Sciatic nerve (tissue), 2 donors: ENCODE results near the gene FSIP2. TPM values are rescaled to one million over a fixed set of nuclear protein-coding genes. Genes with fewer than 3 reads are reported as not detected.

Experiments used
- ATAC-seq: fragments of 200-7000 bp; cut with Tn5 transposase; one replicate; pipeline ENCODE4 v1.9.1; 2020; ENCODE audit warnings: mild to moderate bottlenecking, moderate library complexity
- DNase-seq: peaks from one replicate; pipeline ENCODE4 v3.0.0-alpha.2; 2020; ENCODE audit warnings: low spot score
- intact Hi-C: fragments of 100-400 bp; cut with DNase I; formaldehyde crosslinking; loops from one replicate; pipeline ENCODE4 v1.14.2; 2022
- total RNA-seq: library from RNA; stranded (reverse); fragmentation: NEBNext Ultra II Directional; extraction: Animal tissue kit (Norgen Biotek cat#: 25700); gene quantifications from one replicate; pipeline ENCODE4 v1.2.1, GENCODE V29; 2021
- donor health status: DM: no; HTN: no; CAD: no.
- donor health status: DM: no; HTN: no; CAD: no.

FSIP2 gene, protein sequence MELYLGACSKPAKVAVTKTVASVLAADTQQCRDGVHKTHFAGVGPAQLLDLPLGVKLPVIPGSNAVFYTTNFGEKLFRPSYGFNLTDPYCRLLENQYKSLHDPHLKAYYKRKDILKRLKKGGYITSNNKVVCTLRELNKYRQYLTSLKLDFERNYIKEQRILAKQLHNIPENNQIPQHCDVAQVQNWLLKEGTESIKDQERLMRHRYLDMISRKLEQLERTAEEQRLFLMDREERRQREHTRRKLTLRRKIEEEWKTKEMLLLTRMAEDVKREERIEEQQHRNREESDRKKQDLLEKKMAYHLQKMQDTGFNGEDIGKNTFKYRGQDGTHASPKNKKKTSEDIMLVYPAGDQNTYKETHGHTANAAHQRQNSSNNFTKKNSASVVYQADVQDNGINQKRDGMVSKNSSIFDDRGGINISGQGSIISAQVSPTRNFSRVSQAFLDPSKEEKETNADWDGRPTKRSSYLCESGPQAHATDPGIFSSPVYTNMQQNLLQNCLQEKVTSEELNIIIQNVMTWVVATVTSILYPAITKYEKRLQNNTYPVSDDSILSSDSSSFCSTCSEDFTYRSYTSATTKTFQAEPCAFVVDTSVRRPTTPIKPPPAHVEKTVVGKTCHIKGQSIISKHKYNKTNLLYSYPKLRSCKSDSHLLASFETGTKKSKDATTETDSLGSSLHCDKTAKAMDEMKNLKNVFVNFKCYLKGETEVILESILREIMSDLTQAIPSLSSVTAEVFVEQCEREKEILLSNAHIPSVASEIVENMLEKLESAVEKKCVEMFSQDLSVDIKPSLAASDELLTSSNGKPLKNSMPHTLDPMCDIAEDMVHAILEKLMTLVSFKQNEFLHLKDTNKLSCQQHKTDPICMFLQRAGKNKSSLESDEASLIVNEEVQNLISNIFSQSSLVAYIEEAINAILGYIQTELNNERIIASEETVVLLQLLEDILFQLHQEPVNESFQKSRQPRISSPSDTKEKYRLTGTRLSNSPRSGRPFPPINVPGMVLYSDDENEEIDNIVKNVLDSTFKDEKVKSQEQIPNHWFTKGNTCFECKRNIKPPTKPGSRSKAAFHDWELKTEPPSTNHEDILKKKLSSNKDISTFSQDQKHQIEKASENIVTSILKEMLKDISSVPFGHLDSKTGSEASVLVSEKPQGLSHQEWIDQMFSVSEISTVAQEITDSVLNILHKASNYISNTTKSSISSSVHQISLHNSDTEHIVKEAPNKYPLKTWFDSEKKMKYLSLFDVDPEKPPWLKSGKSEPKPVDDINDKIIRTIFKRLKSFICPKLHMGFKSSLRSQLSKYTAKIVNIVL (N-terminal part only)
- total RNA-seq, result 1.3 TPM

- DNase-seq (peak; percentile 69), ATAC-seq (peak; percentile 92)
- intact Hi-C loops, result no loop called here
Observed at GRCh38 chr2:185738679-185739472, at the start of gene FSIP2. TSS of gene FSIP2 (plus strand) at chr2:185738804. CDS start at chr2:185738895, 91 bp downstream.

- intact Hi-C loops, result no loop called here
- DNase-seq, result no peak
Observed at GRCh38 chr2:185689906-185690539, 48.6 kb upstream of the FSIP2 start.

DNA sequence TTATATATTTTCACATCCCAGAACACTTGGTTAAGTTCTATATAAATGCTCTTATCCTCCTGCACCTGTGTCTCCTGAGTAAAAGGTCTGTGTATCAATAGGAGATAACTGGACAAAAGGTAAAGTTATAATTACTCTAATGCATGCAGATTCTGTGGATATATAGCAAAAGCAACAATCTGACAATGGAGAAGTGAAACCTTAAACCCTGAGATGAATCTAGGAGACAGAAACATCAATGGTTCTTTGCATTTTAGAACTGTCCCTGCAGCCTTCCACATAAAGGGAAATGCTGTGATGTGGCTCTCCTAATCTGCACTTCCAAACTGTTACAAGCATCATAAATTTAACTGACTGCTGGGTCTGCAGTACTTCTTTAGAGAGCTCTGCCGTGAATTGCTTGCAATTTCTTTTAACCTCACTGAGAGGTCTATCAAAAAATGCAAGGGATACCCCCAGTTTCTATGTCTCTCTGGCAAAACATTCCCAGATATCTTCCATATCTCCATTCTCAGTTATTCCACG, 42.8 kb upstream of the FSIP2 start:
- DNase-seq, result no peak
- intact Hi-C loops, result loop anchor here (2.0 kb wide), 1 partner anchor 63 kb away; no protein-coding TSS in a partner anchor
- ATAC-seq, result no peak

More at GRCh38 chr2:185689906-185690539, 48.6 kb upstream of the FSIP2 start:
- ATAC-seq, result no peak

DNA sequence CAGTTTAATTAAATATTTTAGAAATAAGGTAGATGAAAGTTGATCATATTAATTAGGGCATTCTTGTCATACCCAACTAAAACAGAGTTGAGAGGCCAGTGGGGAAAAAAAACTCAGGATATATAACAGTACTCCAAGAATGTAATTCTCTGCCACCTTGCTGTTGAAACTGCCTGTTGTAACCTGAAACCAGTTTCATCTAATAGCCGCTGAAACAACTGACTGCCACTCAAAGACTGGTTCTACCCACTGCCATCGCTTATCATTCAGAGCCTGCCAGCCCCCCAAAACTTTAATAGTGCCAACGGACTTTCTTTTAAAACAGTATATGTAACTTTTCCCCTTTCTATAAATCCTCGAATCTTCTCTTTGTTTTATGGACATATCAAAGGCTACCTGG, 37.7 kb upstream of the FSIP2 start:
- DNase-seq (no peak), ATAC-seq (no peak)
- intact Hi-C loops, result no loop called here

DNA sequence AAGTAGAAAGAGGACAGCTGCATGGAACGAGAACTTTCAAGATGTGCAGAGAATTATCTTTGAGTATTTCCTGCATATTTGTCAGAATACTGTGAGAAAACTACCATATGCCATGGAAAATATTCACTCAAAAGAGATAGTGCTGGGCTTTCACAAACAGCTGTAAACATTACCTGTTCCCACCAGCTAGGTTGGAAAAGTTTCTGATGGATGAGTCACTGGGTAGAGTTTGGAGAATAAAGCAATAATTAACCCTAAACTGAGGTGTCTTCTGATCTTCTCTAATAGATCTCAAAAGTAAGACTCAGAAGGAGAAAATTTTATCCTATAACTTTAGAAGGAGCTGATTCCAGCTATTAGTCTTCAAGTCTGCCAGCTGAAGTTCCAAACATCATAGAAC, 3.9 kb upstream of the FSIP2 start:
- intact Hi-C loops, result no loop called here
- ATAC-seq (no peak), DNase-seq (no peak)

GRCh38 chr2:185736210-185736609, 2.4 kb upstream of the FSIP2 start:
- no peak for DNase-seq
- intact Hi-C loops, result no loop called here
- no peak for ATAC-seq

DNA sequence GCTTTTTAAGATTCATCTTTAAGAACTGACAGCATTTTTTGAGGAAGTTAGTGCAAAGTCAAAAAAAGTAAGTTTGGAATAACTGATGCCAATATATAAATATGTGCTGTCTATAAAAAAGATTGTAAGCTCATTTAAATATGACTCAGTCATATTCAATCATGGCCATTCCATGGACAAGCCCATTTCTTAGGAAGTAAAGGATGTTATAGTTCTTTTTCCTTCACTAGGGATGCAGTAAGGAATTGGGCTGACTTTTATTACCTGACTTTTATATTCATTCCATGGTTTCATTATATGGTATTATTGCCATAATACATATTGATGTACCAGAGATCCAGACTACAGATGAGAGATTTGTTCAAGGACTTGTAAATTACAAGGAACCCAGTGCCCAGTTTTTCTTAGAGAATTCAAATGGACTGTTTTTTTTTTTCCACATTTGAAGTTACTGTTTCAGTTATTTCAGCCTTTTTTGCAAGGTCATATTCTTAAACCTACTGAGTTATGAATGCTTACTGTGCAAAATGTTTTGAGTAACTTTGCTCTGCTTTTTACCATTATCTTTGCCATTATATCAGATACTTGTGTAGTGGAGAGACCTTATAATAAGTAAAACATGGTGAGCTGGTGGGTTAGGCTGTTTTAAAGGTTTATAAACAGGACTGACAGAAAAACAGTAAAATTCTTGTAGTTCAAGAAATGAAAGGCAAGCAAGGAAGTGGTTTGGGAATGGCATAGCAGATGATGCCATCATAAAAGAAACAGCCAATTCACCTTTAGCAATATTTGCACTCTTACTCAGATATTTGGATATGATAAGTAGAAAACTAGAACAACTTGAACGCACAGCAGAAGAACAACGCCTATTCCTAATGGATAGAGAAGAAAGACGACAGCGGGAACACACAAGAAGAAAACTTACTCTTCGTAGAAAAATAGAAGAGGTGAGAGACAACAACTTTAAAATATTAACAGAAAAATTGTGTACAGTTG, 7.6 kb downstream of the FSIP2 start:
- no peak for ATAC-seq
- no peak for DNase-seq
- intact Hi-C loops, result no loop called here

GRCh38 chr2:185757356-185757755, 18.8 kb downstream of the FSIP2 start:
- no peak for ATAC-seq
- DNase-seq, result no peak
- intact Hi-C loops, result no loop called here

GRCh38 chr2:185771396-185771795, 32.8 kb downstream of the FSIP2 start:
- intact Hi-C loops, result no loop called here
- no peak for ATAC-seq
- DNase-seq, result no peak

DNA sequence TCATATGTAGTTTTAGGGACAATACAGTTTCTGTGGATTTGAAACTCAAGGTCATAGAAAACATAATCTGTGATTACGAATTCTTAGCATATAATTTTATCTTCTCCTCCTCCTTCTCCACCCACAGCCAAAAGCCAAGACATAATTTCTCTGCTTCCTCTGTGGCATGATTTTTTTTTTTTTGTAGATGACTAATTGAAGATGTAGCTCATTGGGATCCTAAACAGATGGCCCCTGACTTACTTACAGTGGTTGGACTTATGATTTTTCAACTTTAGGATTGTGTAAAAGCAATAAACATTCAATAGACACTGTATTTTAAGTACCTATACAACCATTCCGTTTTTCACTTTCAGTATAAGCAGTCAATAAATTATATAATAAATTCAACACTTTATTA, 42.3 kb downstream of the FSIP2 start:
- DNase-seq (no peak), ATAC-seq (no peak)
- intact Hi-C loops, result no loop called here

GRCh38 chr2:185782223-185782769, 43.7 kb downstream of the FSIP2 start:
- DNase-seq, result no peak

DNA sequence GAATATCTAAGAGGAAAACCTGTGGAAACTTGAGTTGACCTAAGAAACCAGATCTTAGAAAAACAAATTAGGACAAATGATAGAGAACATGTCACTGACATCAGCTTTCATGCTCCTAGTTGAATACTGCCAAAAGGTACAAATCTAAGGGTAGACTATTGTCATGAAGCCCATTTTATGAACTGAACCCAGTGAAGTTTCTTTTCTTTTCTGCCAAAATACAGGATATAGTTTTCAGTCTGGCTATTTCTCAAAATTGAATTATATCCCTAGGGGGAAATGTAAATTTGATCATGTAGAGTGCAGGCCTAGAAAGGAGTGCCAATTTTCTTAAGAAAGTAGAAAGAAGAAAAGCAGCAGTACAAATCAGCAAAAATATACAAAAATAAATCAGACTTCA, 46.6 kb downstream of the FSIP2 start:
- DNase-seq (no peak), ATAC-seq (no peak)
- intact Hi-C loops, result no loop called here

More at GRCh38 chr2:185782223-185782769, 43.7 kb downstream of the FSIP2 start:
- ATAC-seq, result no peak
- intact Hi-C loops, result no loop called here

DNA sequence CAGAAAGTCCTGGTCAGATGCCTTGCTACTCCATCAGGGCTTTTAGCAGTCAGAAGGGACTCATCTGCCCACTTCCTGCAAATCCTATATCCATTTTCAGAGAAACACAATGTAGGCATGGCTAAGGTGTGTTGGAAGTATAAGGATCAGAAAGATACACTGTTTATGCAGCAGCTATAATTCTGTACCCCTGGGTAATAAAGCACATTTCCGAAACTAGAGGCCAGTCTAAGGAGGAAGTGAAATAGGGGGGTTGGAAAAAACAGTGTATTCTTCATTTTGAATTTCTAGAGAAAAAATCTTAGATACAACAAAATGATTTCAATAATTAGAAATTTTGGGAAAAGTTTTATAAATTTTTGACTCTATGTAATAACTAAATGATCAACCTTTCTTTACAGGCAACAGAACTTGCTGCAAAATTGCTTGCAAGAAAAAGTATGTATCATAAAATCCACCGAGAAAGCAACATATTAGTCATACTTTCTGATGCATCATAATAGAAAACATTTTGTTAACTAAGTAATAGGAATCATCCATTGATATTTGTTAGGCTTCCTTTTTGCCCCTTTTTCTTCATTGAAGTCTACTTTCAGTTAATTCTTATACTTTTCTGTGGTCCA, 47.4 kb downstream of the FSIP2 start:
- no peak for ATAC-seq

DNA sequence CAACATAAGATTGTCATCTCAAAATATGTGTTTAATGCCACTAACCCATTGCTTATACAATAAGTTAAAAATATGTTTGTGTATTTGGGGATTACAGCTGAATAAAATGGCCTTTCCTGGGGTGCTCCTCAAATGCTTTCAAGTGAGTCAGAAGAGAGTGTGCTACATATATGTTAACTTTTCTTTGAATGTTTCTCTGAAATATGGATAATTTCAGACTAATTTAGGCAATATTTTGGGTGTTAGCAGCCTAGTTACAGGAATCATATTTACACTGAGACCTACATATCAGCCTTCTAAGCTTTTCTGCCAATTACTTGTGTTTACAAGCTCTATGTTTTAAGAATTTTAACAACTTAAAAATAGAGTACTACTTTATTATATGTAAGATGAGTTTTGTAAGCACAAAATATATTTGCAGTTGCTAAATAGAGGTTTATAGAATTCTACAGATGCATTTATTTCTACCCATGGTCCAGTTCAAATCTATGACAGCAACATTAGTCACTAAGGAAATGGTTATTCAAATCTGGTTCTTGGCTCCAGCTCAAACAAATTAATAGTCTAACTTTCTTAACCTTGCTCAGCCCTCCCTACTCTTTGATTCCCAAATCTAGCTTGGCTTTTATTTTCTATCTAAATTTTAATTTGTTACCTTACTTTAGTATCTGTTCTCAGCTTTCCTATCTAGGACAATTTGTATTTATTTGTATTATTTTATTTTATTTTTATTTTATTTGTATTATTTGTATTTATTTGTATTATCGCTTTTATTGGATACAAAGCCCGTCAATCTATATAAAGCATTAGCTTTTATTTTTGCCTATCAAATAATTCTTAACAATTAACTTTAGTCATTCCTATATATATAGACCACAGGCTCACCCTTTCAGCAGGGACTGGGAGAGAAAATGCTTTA, 48.9 kb downstream of the FSIP2 start:
- intact Hi-C loops, result no loop called here
- no peak for ATAC-seq
- no peak for DNase-seq

More for the DNA sequence above, 47.4 kb downstream of the FSIP2 start:
- intact Hi-C loops, result no loop called here
- no peak for DNase-seq

DNA sequence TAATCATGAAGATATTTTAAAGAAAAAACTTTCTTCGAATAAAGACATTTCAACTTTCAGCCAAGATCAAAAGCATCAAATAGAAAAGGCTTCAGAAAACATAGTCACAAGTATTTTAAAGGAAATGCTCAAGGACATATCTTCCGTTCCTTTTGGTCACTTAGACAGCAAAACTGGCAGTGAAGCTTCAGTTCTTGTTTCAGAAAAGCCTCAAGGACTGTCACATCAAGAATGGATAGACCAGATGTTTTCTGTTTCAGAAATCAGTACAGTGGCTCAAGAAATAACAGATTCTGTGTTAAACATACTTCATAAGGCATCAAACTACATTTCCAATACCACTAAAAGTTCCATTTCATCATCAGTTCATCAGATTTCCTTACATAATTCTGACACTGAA, 51.8 kb downstream of the FSIP2 start:
- intact Hi-C loops, result no loop called here
- DNase-seq (no peak), ATAC-seq (no peak)
